Measurements from ENCODE around the gene CES1. TPM values are rescaled to one million over a fixed set of nuclear protein-coding genes. Genes with fewer than 3 reads are reported as not detected.

The CES1 gene
- total and polyA plus RNA-seq, 10 donors: 9.1 to 142 (median 27.1) TPM

DNA sequence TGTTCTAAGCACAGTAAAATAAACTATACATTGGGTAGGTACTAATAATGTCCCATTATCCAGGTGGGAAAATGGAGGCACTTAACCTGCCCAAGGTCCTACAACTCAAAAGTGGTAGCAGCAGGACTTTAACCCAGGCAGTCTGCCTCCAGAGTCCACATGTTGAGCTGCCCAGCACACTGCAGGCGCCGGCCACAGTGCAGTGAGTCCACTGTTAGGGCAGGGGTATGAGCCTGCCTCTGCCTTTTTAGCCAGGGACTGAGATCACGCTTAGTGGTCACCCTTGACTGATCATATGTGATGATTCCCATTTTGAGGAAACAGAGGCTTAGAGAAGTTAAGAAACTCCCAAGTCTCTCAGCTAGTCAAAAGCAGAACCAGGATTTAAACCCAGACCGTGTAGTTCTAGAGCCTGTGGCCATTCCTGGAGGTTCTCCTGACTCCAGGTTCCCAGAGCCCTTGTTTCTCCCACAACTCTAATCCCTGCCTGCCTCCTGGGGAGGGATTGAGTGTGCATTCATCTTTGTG is 8.4 kb downstream of the CES1 start:
- H3K4me1 ChIP-seq: no peaks in the 10 kb centered on the region
- WGBS, 5 donors: 83 to 91% (median 85%) methylated on average over 4 of the region's 4 CpGs
- no peak for DNase-seq
- H3K9me3 ChIP-seq: no peaks in the 10 kb centered on the region
- intact Hi-C loops (cut with DNase I; ENCODE audit: low total_unique reads): no loop called here
- TF ChIP-seq, protein P1, sequence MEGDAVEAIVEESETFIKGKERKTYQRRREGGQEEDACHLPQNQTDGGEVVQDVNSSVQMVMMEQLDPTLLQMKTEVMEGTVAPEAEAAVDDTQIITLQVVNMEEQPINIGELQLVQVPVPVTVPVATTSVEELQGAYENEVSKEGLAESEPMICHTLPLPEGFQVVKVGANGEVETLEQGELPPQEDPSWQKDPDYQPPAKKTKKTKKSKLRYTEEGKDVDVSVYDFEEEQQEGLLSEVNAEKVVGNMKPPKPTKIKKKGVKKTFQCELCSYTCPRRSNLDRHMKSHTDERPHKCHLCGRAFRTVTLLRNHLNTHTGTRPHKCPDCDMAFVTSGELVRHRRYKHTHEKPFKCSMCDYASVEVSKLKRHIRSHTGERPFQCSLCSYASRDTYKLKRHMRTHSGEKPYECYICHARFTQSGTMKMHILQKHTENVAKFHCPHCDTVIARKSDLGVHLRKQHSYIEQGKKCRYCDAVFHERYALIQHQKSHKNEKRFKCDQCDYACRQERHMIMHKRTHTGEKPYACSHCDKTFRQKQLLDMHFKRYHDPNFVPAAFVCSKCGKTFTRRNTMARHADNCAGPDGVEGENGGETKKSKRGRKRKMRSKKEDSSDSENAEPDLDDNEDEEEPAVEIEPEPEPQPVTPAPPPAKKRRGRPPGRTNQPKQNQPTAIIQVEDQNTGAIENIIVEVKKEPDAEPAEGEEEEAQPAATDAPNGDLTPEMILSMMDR (IDR thresholded peaks at IDR 0.05 in 8 of 11, conservative IDR thresholded peaks at IDR 0.05 in 3 of 11): no peak
- no peak for TF ChIP-seq POLR2AphosphoS5 (IDR thresholded peaks at IDR 0.05)
- H3K4me3 ChIP-seq: no peak overlapping the region
- no peaks in the 10 kb centered on the region for H3K36me3 ChIP-seq
- H3K27me3 ChIP-seq (replicated peaks in 1 of 7): peaks cover 0 to 24% (median 0%) of the 10 kb centered on the region in 7 donors
- H3K27ac ChIP-seq: no peak overlapping the region

DNA sequence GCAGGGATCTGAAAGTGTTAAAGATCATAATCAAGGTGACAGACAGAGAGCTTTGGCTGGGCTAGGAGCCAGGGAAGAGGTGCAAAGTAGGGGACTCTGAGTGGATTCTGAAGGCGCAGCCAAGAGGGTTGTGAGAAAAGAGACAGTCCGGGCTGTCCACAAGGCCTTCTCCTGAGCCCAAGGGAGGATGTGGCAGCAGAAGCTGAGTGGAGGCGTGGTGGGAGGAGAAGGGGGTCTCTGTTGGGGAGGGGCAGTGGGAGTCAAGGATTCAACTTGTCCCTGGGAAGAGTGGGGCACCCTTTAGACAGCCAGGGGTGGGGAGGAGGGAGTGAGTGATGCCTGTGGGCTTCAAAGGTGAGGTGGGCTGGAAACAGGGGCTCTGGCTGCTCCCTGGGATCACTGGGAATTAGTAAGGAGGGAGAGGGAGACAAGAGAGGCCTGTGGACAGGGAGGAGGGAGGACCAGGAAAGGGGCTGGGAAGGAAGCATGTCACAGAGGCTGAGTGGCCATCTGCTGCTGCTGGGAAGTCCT is 10.6 kb downstream of the CES1 start:
- H3K4me3 ChIP-seq: no peak overlapping the region
- peaks cover 0 to 24% (median 0%) of the 10 kb centered on the region in 7 donors for H3K27me3 ChIP-seq (replicated peaks in 1 of 7)
- H3K4me1 ChIP-seq: no peaks in the 10 kb centered on the region
- no peak for DNase-seq
- 66 to 78% (median 70%) methylated on average over 3 of the region's 3 CpGs for WGBS, 5 donors
- no peak overlapping the region for H3K27ac ChIP-seq
- intact Hi-C loops (cut with DNase I; ENCODE audit: low total_unique reads): no loop called here
- no peaks in the 10 kb centered on the region for H3K36me3 ChIP-seq
- TF ChIP-seq POLR2A (IDR thresholded peaks at IDR 0.05): no peak
- TF ChIP-seq, protein P1 (IDR thresholded peaks at IDR 0.05 in 8 of 11, conservative IDR thresholded peaks at IDR 0.05 in 3 of 11): no peak
- TF ChIP-seq POLR2AphosphoS5 (IDR thresholded peaks at IDR 0.05): no peak
- H3K9me3 ChIP-seq: no peaks in the 10 kb centered on the region

DNA sequence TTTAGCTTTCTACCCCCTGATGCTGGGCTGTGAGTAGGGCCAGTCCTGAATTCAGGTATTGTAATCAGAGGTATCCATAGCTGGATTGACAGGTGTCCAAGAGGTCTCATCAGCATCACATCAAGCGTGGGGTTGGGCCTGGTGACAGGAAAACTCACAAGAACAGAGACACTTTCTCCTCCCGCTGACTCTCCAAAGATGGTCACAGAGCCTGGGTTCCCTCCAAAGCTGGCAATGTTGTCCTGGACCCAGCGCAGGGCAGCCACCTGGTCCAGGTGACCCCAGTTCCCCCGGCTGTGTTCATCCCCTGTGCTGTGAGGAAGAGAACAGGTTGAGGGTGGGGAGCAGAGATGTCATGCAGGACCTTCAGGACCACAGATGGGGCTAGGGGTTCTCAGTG is 11.7 kb downstream of the CES1 start:
- TF ChIP-seq, protein P1 (IDR thresholded peaks at IDR 0.05 in 8 of 11, conservative IDR thresholded peaks at IDR 0.05 in 3 of 11): no peak
- TF ChIP-seq POLR2A (IDR thresholded peaks at IDR 0.05): no peak
- TF ChIP-seq POLR2AphosphoS5 (IDR thresholded peaks at IDR 0.05): no peak
- H3K4me3 ChIP-seq: no peak overlapping the region
- no peak for DNase-seq
- H3K4me1 ChIP-seq: no peaks in the 10 kb centered on the region
- H3K27ac ChIP-seq: no peak overlapping the region
- no peaks in the 10 kb centered on the region for H3K9me3 ChIP-seq
- WGBS, 5 donors: 87 to 92% (median 89%) methylated on average over 3 to 4 of the region's 4 CpGs
- peaks cover 0 to 23% (median 0%) of the 10 kb centered on the region in 7 donors for H3K27me3 ChIP-seq (replicated peaks in 1 of 7)
- intact Hi-C loops (cut with DNase I; ENCODE audit: low total_unique reads): no loop called here
- no peaks in the 10 kb centered on the region for H3K36me3 ChIP-seq

DNA sequence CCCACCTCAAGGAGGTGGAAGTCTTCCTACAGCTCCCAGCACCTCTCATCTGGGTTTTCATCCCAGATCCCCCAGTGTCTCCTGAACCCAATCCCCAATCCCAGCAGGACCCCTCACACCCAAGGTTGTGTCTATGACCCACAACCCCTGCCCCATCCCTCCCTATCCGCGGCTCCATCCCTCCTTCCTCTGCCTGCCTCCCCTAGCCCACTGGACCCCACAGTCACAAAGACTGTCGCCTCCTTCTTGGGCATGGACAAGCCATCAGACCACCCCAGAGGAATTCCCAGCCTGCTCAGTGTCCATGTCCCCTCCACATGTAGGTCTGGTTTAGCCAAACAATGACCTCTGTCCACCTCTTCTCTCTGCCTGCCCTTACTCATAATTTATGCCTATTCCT is 12.3 kb downstream of the CES1 start:
- peaks cover 0 to 21% (median 0%) of the 10 kb centered on the region in 7 donors for H3K27me3 ChIP-seq (replicated peaks in 1 of 7)
- H3K4me1 ChIP-seq: no peaks in the 10 kb centered on the region
- no peak overlapping the region for H3K27ac ChIP-seq
- TF ChIP-seq POLR2A (IDR thresholded peaks at IDR 0.05) (no peak), POLR2AphosphoS5 (IDR thresholded peaks at IDR 0.05) (no peak)
- TF ChIP-seq, protein P1 (IDR thresholded peaks at IDR 0.05 in 8 of 11, conservative IDR thresholded peaks at IDR 0.05 in 3 of 11): no peak
- H3K9me3 ChIP-seq: no peaks in the 10 kb centered on the region
- 92 to 96% (median 94%) methylated on average over 3 of the region's 3 CpGs for WGBS, 5 donors
- intact Hi-C loops (cut with DNase I; ENCODE audit: low total_unique reads): no loop called here
- no peaks in the 10 kb centered on the region for H3K36me3 ChIP-seq
- no peak overlapping the region for H3K4me3 ChIP-seq
- no peak for DNase-seq
